WTC11 (cell line): ENCODE measurements around the gene COLGALT1. TPM values are rescaled to one million over a fixed set of nuclear protein-coding genes. Genes with fewer than 3 reads are reported as not detected.
"Not testable (repeated sequence)": the region's sequence is repeated elsewhere in the genome, so short reads cannot be mapped to it uniquely, and the experiment has no call there.

Experiments used
- ATAC-seq: fragments of 200-7000 bp; cut with Tn5 transposase; 2 replicates; pipeline ENCODE4 v1.10.0; 2021; ENCODE audit warnings: mild to moderate bottlenecking, moderate library complexity
- CTCF ChIA-PET: fragments of 300-600 bp; sonication (Branson Sonifier 250); formaldehyde crosslinking; loops from one replicate; lab custom pipeline; 2021; ENCODE audit warnings: antibody characterized with exemption; lab: Charles Lee
- POLR2A ChIA-PET: fragments of 350-600 bp; sonication (Branson Sonifier 250); formaldehyde crosslinking; loops from one replicate; lab custom pipeline; 2021; ENCODE audit warnings: antibody characterized with exemption; lab: Charles Lee
- DNase-seq: peaks from one replicate; pipeline ENCODE4 v3.0.0; 2021; ENCODE audit warnings: low spot score
- H3K27ac Mint-ChIP-seq: 2 replicates; pipeline ENCODE4 v1.8.0; 2021; ENCODE audit warnings: mixed read lengths
- H3K27me3 Mint-ChIP-seq: 2 replicates; pipeline ENCODE4 v1.8.0; 2021; ENCODE audit warnings: low read depth, mild to moderate bottlenecking, moderate library complexity, mixed read lengths
- H3K36me3 Mint-ChIP-seq: 2 replicates; pipeline ENCODE4 v1.8.0; 2021; ENCODE audit warnings: mixed read lengths
- H3K4me1 Mint-ChIP-seq: 2 replicates; pipeline ENCODE4 v1.8.0; 2022; ENCODE audit warnings: mixed read lengths
- H3K4me3 Mint-ChIP-seq: 2 replicates; pipeline ENCODE4 v1.8.0; 2021; ENCODE audit warnings: mild to moderate bottlenecking, moderate library complexity, mixed read lengths
- H3K9me3 Mint-ChIP-seq: 2 replicates; pipeline ENCODE4 v1.8.0; 2021; ENCODE audit warnings: mixed read lengths
- CREM ChIP-seq: sonication (generic); formaldehyde crosslinking; IDR thresholded peaks from 2 replicates; pipeline ENCODE4 v1.8.1; 2022; ENCODE audit warnings: mild to moderate bottlenecking, missing genetic modification reagents, moderate library complexity
- CTCF ChIP-seq: fragments of 200-600 bp; IDR thresholded peaks from 2 replicates; pipeline ENCODE4 v1.8.0; 2022; ENCODE audit warnings: antibody characterized with exemption
- EMX1 ChIP-seq: fragments of 250-450 bp; sonication (Bioruptor Pico); IDR thresholded peaks from 2 replicates; pipeline ENCODE4 v1.8.0; 2021; ENCODE audit warnings: mild to moderate bottlenecking
- FOXP1 ChIP-seq: sonication (generic); formaldehyde crosslinking; IDR thresholded peaks from 2 replicates; pipeline ENCODE4 v1.8.0; 2022; ENCODE audit warnings: missing genetic modification reagents, mild to moderate bottlenecking, moderate library complexity, borderline replicate concordance
- GABPB1 ChIP-seq: sonication (generic); formaldehyde crosslinking; IDR thresholded peaks from 2 replicates; pipeline ENCODE4 v1.8.1; 2023; ENCODE audit warnings: mild to moderate bottlenecking, missing genetic modification reagents
- GRHL2 ChIP-seq: fragments of 250-450 bp; sonication (Bioruptor Pico); IDR thresholded peaks from 2 replicates; pipeline ENCODE4 v1.8.0; 2022; ENCODE audit warnings: mild to moderate bottlenecking, moderate library complexity; ENCODE audit not compliant: insufficient replicate concordance, severe bottlenecking
- GTF2I ChIP-seq: fragments of 250-450 bp; sonication (Bioruptor Pico); conservative IDR thresholded peaks from 2 replicates; pipeline ENCODE4 v1.4.0; 2021; ENCODE audit warnings: mild to moderate bottlenecking
- KAT7 ChIP-seq: sonication (generic); formaldehyde crosslinking; IDR thresholded peaks from 2 replicates; pipeline ENCODE4 v1.8.1; 2023; ENCODE audit warnings: missing genetic modification reagents, mild to moderate bottlenecking, borderline replicate concordance
- OVOL2 ChIP-seq: fragments of 250-450 bp; sonication (Bioruptor Pico); IDR thresholded peaks from 2 replicates; pipeline ENCODE4 v1.9.0; 2021; ENCODE audit warnings: mild to moderate bottlenecking, borderline replicate concordance
- TEAD4 ChIP-seq: sonication (generic); formaldehyde crosslinking; IDR thresholded peaks from 2 replicates; pipeline ENCODE4 v1.8.0; 2022; ENCODE audit warnings: mild to moderate bottlenecking, missing genetic modification reagents
- ZNF396 ChIP-seq: fragments of 250-450 bp; sonication (Bioruptor Pico); IDR thresholded peaks from 2 replicates; pipeline ENCODE4 v1.8.0; 2021; ENCODE audit warnings: mild to moderate bottlenecking, moderate library complexity, borderline replicate concordance
- ZNF671 ChIP-seq: fragments of 250-450 bp; sonication (Bioruptor Pico); IDR thresholded peaks from 2 replicates; pipeline ENCODE4 v1.8.0; 2021; ENCODE audit warnings: mild to moderate bottlenecking
- total RNA-seq: library from RNA; stranded (reverse); gene quantifications from 3 replicates; pipeline ENCODE4 v1.2.3, GENCODE V29; 2021
- TF ChIP-seq, protein P1 (sequence below): sonication (generic); formaldehyde crosslinking; IDR thresholded peaks from 2 replicates; pipeline ENCODE4 v1.8.0; 2022; ENCODE audit warnings: missing genetic modification reagents
- TF ChIP-seq, protein P2 (sequence below): sonication (generic); formaldehyde crosslinking; IDR thresholded peaks from 2 replicates; pipeline ENCODE4 v1.8.0; 2022; ENCODE audit warnings: mild to moderate bottlenecking, missing genetic modification reagents
- TF ChIP-seq, protein P3 (sequence below): sonication (generic); formaldehyde crosslinking; conservative IDR thresholded peaks from 2 replicates; pipeline ENCODE4 v1.8.1; 2023; ENCODE audit warnings: mild to moderate bottlenecking, low read depth, missing genetic modification reagents, moderate library complexity
- TF ChIP-seq, protein P4 (sequence below): sonication (generic); formaldehyde crosslinking; IDR thresholded peaks from 2 replicates; pipeline ENCODE4 v1.8.0; 2022; ENCODE audit warnings: mild to moderate bottlenecking, missing genetic modification reagents
- TF ChIP-seq, protein P5 (sequence below): sonication (generic); formaldehyde crosslinking; IDR thresholded peaks from 2 replicates; pipeline ENCODE4 v1.8.1; 2022; ENCODE audit warnings: low read depth, missing genetic modification reagents, borderline replicate concordance
- TF ChIP-seq, protein P6 (sequence below): sonication (generic); formaldehyde crosslinking; IDR thresholded peaks from 2 replicates; pipeline ENCODE4 v1.8.0; 2023; ENCODE audit warnings: missing genetic modification reagents, mild to moderate bottlenecking, borderline replicate concordance

Gene COLGALT1
- total RNA-seq, 1 experiment from 2014 or later, result 54.0 TPM

GRCh38 chr19:17584132-17584531 lies 28.7 kb downstream of the COLGALT1 start (continued):
- TF ChIP-seq TEAD4 (CRISPR knock-in tag) (no peak), ZNF396 (CRISPR knock-in tag) (no peak), GTF2I (CRISPR knock-in tag) (no peak), CREM (CRISPR knock-in tag) (no peak)
- TF ChIP-seq, protein P1, sequence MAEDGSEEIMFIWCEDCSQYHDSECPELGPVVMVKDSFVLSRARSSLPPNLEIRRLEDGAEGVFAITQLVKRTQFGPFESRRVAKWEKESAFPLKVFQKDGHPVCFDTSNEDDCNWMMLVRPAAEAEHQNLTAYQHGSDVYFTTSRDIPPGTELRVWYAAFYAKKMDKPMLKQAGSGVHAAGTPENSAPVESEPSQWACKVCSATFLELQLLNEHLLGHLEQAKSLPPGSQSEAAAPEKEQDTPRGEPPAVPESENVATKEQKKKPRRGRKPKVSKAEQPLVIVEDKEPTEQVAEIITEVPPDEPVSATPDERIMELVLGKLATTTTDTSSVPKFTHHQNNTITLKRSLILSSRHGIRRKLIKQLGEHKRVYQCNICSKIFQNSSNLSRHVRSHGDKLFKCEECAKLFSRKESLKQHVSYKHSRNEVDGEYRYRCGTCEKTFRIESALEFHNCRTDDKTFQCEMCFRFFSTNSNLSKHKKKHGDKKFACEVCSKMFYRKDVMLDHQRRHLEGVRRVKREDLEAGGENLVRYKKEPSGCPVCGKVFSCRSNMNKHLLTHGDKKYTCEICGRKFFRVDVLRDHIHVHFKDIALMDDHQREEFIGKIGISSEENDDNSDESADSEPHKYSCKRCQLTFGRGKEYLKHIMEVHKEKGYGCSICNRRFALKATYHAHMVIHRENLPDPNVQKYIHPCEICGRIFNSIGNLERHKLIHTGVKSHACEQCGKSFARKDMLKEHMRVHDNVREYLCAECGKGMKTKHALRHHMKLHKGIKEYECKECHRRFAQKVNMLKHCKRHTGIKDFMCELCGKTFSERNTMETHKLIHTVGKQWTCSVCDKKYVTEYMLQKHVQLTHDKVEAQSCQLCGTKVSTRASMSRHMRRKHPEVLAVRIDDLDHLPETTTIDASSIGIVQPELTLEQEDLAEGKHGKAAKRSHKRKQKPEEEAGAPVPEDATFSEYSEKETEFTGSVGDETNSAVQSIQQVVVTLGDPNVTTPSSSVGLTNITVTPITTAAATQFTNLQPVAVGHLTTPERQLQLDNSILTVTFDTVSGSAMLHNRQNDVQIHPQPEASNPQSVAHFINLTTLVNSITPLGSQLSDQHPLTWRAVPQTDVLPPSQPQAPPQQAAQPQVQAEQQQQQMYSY, result no peak

GRCh38 chr19:17585395-17585794 lies 29.9 kb downstream of the COLGALT1 start:
- CTCF ChIA-PET, result interaction anchor here (0.7 to 3.7 kb wide), 2 partner anchors 21 to 144 kb away, joined by 4 to 22 read pairs; no protein-coding TSS in a partner anchor
- POLR2A ChIA-PET, DNase-seq, ATAC-seq, H3K9me3 Mint-ChIP-seq, H3K36me3 Mint-ChIP-seq, H3K27ac Mint-ChIP-seq, H3K27me3 Mint-ChIP-seq, H3K4me3 Mint-ChIP-seq: not testable (repeated sequence)
- H3K4me1 Mint-ChIP-seq, result peaks cover 10% of the 10 kb centered on the region

DNA sequence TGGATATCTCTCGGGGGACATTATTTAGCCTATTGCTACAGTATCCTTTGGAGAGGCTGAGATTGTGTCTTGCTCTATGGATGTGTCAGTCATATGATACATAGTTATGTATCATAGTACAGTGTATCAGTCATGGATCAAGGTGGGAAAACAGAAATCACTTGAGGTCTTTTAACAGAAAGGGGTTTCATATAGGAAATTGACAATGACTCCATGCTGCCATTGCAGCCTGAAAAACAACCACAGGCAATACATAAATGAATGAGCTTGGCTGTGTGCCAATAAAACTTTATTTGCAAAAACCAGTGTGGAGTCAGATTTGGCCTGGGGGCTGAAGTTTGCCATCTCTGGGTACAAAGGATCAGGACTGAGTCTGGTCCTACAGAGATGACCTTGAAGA lies 35.4 kb downstream of the COLGALT1 start:
- ChIA-PET CTCF (interaction anchor here (0.6 to 2.1 kb wide), 3 partner anchors 15 to 158 kb away, joined by 3 to 11 read pairs (median 4); no protein-coding TSS in a partner anchor), POLR2A (no interaction called here)
- H3K27ac Mint-ChIP-seq, result no peak overlapping the region
- no peak overlapping the region for H3K4me3 Mint-ChIP-seq
- DNase-seq, result no peak
- H3K27me3 Mint-ChIP-seq, result peaks cover 8% of the 10 kb centered on the region
- no peaks in the 10 kb centered on the region for H3K4me1 Mint-ChIP-seq
- H3K9me3 Mint-ChIP-seq, result no peaks in the 10 kb centered on the region
- no peak for ATAC-seq
- H3K36me3 Mint-ChIP-seq, result no peaks in the 10 kb centered on the region
- TF ChIP-seq, protein P2, sequence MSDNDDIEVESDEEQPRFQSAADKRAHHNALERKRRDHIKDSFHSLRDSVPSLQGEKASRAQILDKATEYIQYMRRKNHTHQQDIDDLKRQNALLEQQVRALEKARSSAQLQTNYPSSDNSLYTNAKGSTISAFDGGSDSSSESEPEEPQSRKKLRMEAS (CRISPR knock-in tag), result no peak
- TF ChIP-seq, protein P3, sequence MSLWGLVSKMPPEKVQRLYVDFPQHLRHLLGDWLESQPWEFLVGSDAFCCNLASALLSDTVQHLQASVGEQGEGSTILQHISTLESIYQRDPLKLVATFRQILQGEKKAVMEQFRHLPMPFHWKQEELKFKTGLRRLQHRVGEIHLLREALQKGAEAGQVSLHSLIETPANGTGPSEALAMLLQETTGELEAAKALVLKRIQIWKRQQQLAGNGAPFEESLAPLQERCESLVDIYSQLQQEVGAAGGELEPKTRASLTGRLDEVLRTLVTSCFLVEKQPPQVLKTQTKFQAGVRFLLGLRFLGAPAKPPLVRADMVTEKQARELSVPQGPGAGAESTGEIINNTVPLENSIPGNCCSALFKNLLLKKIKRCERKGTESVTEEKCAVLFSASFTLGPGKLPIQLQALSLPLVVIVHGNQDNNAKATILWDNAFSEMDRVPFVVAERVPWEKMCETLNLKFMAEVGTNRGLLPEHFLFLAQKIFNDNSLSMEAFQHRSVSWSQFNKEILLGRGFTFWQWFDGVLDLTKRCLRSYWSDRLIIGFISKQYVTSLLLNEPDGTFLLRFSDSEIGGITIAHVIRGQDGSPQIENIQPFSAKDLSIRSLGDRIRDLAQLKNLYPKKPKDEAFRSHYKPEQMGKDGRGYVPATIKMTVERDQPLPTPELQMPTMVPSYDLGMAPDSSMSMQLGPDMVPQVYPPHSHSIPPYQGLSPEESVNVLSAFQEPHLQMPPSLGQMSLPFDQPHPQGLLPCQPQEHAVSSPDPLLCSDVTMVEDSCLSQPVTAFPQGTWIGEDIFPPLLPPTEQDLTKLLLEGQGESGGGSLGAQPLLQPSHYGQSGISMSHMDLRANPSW (CRISPR knock-in tag), result no peak
- TF ChIP-seq, protein P4, sequence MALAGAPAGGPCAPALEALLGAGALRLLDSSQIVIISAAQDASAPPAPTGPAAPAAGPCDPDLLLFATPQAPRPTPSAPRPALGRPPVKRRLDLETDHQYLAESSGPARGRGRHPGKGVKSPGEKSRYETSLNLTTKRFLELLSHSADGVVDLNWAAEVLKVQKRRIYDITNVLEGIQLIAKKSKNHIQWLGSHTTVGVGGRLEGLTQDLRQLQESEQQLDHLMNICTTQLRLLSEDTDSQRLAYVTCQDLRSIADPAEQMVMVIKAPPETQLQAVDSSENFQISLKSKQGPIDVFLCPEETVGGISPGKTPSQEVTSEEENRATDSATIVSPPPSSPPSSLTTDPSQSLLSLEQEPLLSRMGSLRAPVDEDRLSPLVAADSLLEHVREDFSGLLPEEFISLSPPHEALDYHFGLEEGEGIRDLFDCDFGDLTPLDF (CRISPR knock-in tag), result no peak
- TF ChIP-seq OVOL2 (CRISPR knock-in tag) (no peak), FOXP1 (no peak), GRHL2 (CRISPR knock-in tag) (no peak), GABPB1 (CRISPR knock-in tag) (no peak), CTCF (no peak), KAT7 (CRISPR knock-in tag) (no peak), ZNF671 (CRISPR knock-in tag) (no peak), EMX1 (CRISPR knock-in tag) (no peak)
- TF ChIP-seq, protein P5, sequence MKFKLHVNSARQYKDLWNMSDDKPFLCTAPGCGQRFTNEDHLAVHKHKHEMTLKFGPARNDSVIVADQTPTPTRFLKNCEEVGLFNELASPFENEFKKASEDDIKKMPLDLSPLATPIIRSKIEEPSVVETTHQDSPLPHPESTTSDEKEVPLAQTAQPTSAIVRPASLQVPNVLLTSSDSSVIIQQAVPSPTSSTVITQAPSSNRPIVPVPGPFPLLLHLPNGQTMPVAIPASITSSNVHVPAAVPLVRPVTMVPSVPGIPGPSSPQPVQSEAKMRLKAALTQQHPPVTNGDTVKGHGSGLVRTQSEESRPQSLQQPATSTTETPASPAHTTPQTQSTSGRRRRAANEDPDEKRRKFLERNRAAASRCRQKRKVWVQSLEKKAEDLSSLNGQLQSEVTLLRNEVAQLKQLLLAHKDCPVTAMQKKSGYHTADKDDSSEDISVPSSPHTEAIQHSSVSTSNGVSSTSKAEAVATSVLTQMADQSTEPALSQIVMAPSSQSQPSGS (CRISPR knock-in tag), result no peak
- TF ChIP-seq, protein P6, sequence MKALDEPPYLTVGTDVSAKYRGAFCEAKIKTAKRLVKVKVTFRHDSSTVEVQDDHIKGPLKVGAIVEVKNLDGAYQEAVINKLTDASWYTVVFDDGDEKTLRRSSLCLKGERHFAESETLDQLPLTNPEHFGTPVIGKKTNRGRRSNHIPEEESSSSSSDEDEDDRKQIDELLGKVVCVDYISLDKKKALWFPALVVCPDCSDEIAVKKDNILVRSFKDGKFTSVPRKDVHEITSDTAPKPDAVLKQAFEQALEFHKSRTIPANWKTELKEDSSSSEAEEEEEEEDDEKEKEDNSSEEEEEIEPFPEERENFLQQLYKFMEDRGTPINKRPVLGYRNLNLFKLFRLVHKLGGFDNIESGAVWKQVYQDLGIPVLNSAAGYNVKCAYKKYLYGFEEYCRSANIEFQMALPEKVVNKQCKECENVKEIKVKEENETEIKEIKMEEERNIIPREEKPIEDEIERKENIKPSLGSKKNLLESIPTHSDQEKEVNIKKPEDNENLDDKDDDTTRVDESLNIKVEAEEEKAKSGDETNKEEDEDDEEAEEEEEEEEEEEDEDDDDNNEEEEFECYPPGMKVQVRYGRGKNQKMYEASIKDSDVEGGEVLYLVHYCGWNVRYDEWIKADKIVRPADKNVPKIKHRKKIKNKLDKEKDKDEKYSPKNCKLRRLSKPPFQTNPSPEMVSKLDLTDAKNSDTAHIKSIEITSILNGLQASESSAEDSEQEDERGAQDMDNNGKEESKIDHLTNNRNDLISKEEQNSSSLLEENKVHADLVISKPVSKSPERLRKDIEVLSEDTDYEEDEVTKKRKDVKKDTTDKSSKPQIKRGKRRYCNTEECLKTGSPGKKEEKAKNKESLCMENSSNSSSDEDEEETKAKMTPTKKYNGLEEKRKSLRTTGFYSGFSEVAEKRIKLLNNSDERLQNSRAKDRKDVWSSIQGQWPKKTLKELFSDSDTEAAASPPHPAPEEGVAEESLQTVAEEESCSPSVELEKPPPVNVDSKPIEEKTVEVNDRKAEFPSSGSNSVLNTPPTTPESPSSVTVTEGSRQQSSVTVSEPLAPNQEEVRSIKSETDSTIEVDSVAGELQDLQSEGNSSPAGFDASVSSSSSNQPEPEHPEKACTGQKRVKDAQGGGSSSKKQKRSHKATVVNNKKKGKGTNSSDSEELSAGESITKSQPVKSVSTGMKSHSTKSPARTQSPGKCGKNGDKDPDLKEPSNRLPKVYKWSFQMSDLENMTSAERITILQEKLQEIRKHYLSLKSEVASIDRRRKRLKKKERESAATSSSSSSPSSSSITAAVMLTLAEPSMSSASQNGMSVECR (CRISPR knock-in tag), result no peak
